Measurements from ENCODE around the gene KIFBP. TPM values are rescaled to one million over a fixed set of nuclear protein-coding genes. Genes with fewer than 3 reads are reported as not detected.

Gene KIFBP
- total RNA-seq, 1 experiment from 2014 or later: 65.9 TPM

DNA sequence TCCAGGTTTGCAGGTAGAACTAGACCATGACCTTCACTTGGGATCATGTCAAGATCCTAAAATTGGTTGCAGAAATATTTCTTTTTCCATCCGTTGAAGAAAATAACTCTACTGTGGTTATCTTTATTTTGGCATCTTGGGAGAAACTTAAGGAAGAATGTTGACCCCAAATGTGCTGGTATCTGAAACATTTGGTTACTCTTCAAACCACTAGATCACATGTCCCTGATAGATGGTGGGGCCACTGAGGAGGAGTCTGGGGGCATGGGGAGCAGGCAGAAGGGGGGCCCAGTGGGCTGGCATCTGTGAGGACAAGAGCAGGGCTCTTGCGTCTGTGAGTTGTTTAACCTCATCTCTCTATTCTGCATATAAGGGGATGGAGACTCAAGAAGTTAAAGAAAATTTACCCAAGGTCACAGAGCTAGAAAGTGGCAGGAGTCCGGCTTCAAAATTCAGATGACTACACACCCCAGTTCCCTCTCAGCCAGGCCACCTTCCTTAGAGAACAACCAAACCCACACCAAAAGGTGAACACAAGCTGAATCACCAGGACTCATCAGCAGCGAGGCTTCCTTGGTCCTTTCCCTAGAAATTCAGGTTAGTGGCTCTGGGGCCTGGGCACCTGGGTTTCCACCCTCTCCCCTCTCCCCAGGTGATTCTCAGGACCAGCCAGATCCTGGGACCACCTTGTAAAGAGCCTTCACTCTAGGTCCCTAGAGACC, 58.7 kb downstream of the KIFBP start:
- no peak overlapping the region for H2AFZ ChIP-seq (ENCODE audit: low read length)
- intact Hi-C loops (cut with micrococcal nuclease): no loop called here
- no peak overlapping the region for H3K27ac ChIP-seq (ENCODE audit: low read length)
- H3K79me2 ChIP-seq (ENCODE audit: low read length): no peaks in the 10 kb centered on the region
- peaks cover 10% of the 10 kb centered on the region; the same call in 1 of the 2 replicates for H3K4me1 ChIP-seq (ENCODE audit: insufficient read depth, low read length)
- H3K9me3 ChIP-seq (ENCODE audit: low read length): no peaks in the 10 kb centered on the region
- H3K27me3 ChIP-seq (ENCODE audit: low read length): no peaks in the 10 kb centered on the region
- H3K36me3 ChIP-seq (ENCODE audit: low read depth, low read length): no peaks in the 10 kb centered on the region
- H3K9ac ChIP-seq (ENCODE audit: low read length): no peak overlapping the region
- no peak overlapping the region for H3K4me2 ChIP-seq (ENCODE audit: low read length)
- no peak for ATAC-seq
- no peaks in the 10 kb centered on the region for H3K9me2 ChIP-seq (replicated peaks; ENCODE audit: low read length)
- no peak overlapping the region for H3K4me3 ChIP-seq (ENCODE audit: low read length)
- no peak for DNase-seq
- H3F3A ChIP-seq (ENCODE audit: low read length, unreplicated experiment): no peaks in the 10 kb centered on the region
- H4K20me1 ChIP-seq (ENCODE audit: low read length): no peaks in the 10 kb centered on the region
- no TSS peak for BruUV-seq (replicated peaks)
- CTCF ChIA-PET: interaction anchor here (0.6 kb wide), 1 partner anchor 19 kb away, joined by 3 read pairs; no protein-coding TSS in a partner anchor
- TF ChIP-seq, protein P1, sequence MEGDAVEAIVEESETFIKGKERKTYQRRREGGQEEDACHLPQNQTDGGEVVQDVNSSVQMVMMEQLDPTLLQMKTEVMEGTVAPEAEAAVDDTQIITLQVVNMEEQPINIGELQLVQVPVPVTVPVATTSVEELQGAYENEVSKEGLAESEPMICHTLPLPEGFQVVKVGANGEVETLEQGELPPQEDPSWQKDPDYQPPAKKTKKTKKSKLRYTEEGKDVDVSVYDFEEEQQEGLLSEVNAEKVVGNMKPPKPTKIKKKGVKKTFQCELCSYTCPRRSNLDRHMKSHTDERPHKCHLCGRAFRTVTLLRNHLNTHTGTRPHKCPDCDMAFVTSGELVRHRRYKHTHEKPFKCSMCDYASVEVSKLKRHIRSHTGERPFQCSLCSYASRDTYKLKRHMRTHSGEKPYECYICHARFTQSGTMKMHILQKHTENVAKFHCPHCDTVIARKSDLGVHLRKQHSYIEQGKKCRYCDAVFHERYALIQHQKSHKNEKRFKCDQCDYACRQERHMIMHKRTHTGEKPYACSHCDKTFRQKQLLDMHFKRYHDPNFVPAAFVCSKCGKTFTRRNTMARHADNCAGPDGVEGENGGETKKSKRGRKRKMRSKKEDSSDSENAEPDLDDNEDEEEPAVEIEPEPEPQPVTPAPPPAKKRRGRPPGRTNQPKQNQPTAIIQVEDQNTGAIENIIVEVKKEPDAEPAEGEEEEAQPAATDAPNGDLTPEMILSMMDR (conservative IDR thresholded peaks at IDR 0.05; ENCODE audit: low read depth, low read length): no peak
- POLR2A ChIA-PET (ENCODE audit: unreplicated experiment): interaction anchor here (0.6 kb wide), 1 partner anchor 23 kb away, joined by 4 read pairs; no protein-coding TSS in a partner anchor

DNA sequence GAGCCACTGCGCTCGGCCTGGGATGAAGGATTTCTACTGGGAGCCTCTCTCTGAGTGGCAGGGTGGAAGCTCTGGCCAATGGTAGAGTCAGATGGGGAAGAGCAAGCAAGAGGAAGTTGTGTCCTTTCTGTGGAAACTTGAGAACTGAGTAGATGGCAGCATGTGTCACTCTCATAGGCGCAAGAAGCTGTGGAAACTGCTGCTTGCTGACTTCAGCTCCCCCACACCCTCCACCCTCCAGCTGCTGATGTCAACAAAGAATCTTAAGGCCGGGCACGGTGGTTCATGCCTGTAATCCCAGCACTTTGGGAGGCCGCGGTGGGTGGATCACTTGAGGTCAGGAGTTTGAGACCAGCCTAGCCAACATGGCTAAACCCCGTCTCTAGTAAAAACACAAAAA, 59.5 kb downstream of the KIFBP start:
- intact Hi-C loops (cut with micrococcal nuclease): no loop called here
- ATAC-seq: no peak
- CTCF ChIA-PET: no interaction called here
- no peaks in the 10 kb centered on the region for H3K79me2 ChIP-seq (ENCODE audit: low read length)
- no peaks in the 10 kb centered on the region for H4K20me1 ChIP-seq (ENCODE audit: low read length)
- no peak overlapping the region for H3K9ac ChIP-seq (ENCODE audit: low read length)
- H3K9me3 ChIP-seq (ENCODE audit: low read length): no peaks in the 10 kb centered on the region
- H3K4me2 ChIP-seq (ENCODE audit: low read length): no peak overlapping the region
- no peaks in the 10 kb centered on the region for H3F3A ChIP-seq (ENCODE audit: low read length, unreplicated experiment)
- H2AFZ ChIP-seq (ENCODE audit: low read length): no peak overlapping the region
- no peaks in the 10 kb centered on the region for H3K9me2 ChIP-seq (replicated peaks; ENCODE audit: low read length)
- H3K27ac ChIP-seq (ENCODE audit: low read length): no peak overlapping the region
- no peaks in the 10 kb centered on the region for H3K36me3 ChIP-seq (ENCODE audit: low read depth, low read length)
- BruUV-seq (replicated peaks): no TSS peak
- no peak overlapping the region for H3K4me3 ChIP-seq (ENCODE audit: low read length)
- no peaks in the 10 kb centered on the region for H3K27me3 ChIP-seq (ENCODE audit: low read length)
- H3K4me1 ChIP-seq (ENCODE audit: insufficient read depth, low read length): peaks cover 10% of the 10 kb centered on the region; the same call in 1 of the 2 replicates
- POLR2A ChIA-PET (ENCODE audit: unreplicated experiment): no interaction called here
- TF ChIP-seq EZH2 (IDR thresholded peaks at IDR 0.05; ENCODE audit: low read length, unreplicated experiment) (no peak), EZH2phosphoT487 (IDR thresholded peaks at IDR 0.05; ENCODE audit: borderline replicate concordance, low read length) (no peak)
- TF ChIP-seq, protein P1 (conservative IDR thresholded peaks at IDR 0.05; ENCODE audit: low read depth, low read length): no peak
- no peak for DNase-seq

DNA sequence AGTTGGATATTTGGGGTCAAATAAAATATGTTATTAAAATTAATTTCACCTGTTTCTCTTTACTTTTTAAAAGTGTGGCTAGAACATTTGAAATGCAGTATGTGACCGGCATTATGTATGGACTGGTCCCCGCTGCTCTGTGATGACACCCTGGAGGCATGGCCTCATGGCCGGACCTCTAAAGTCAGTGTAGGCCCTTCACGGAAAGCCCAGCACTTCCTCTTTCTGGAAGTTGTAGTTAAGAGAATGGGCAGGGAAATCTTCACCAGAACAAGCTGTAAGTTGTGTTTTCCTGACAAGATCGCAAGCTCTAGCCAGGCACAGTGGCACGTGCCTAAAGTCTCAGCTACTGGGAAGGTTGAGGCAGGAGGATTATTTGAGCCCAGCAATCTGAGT, 61.0 kb downstream of the KIFBP start:
- Histone ChIP-seq H3K79me2 (ENCODE audit: low read length) (no peaks in the 10 kb centered on the region), H3K9me2 (replicated peaks; ENCODE audit: low read length) (no peaks in the 10 kb centered on the region), H3K9ac (ENCODE audit: low read length) (no peak overlapping the region), H3K9me3 (ENCODE audit: low read length) (no peaks in the 10 kb centered on the region), H3F3A (ENCODE audit: low read length, unreplicated experiment) (no peaks in the 10 kb centered on the region), H3K4me3 (ENCODE audit: low read length) (no peak overlapping the region), H4K20me1 (ENCODE audit: low read length) (no peaks in the 10 kb centered on the region), H3K36me3 (ENCODE audit: low read depth, low read length) (no peaks in the 10 kb centered on the region), H3K4me1 (ENCODE audit: insufficient read depth, low read length) (peaks cover 10% of the 10 kb centered on the region; the same call in 1 of the 2 replicates), H3K4me2 (ENCODE audit: low read length) (no peak overlapping the region), H3K27ac (ENCODE audit: low read length) (no peak overlapping the region), H2AFZ (ENCODE audit: low read length) (no peak overlapping the region), H3K27me3 (ENCODE audit: low read length) (no peaks in the 10 kb centered on the region)
- CTCF ChIA-PET: no interaction called here
- ATAC-seq: no peak
- TF ChIP-seq EZH2phosphoT487 (IDR thresholded peaks at IDR 0.05; ENCODE audit: borderline replicate concordance, low read length): no peak
- TF ChIP-seq EZH2 (IDR thresholded peaks at IDR 0.05; ENCODE audit: low read length, unreplicated experiment): no peak
- TF ChIP-seq, protein P1 (conservative IDR thresholded peaks at IDR 0.05; ENCODE audit: low read depth, low read length): no peak
- intact Hi-C loops (cut with micrococcal nuclease): no loop called here
- POLR2A ChIA-PET (ENCODE audit: unreplicated experiment): no interaction called here
- no TSS peak for BruUV-seq (replicated peaks)
- DNase-seq: no peak

Data from PC-3 (cell line).